ENCODE measurements around the gene AOAH.

The AOAH gene

DNA sequence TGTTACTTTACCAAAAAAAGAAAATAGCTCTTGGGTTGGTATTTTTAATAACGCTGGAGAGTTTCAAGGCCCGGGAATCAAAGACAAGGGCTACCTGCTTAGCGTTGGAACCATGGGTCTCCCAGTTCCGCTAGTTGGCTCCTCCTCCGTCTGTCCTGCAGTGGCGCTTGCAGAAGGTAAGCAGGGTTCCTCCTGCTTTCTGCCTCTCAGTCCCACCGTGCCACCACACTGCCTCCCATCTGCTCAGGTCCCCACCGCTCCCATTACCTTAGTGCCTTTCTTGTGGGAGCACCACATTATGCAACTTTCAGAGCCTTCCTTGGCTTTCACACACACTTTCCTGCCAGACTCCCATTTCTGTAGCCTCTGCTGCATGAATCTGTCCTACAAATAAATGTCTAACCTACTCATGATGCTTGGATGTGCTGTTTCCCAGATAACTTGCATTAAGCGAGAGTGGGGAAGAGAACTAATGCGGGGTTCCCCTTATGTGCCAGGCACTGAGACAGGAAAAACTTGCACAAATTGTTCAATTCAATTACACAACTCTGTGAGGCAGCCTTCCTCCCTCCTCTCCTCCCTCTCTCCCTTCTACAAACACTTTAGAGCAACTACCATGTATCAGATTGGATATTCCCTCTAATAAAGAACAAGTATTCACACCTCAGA is 124.5 kb downstream of the AOAH start:
- no peak for DNase-seq

DNA sequence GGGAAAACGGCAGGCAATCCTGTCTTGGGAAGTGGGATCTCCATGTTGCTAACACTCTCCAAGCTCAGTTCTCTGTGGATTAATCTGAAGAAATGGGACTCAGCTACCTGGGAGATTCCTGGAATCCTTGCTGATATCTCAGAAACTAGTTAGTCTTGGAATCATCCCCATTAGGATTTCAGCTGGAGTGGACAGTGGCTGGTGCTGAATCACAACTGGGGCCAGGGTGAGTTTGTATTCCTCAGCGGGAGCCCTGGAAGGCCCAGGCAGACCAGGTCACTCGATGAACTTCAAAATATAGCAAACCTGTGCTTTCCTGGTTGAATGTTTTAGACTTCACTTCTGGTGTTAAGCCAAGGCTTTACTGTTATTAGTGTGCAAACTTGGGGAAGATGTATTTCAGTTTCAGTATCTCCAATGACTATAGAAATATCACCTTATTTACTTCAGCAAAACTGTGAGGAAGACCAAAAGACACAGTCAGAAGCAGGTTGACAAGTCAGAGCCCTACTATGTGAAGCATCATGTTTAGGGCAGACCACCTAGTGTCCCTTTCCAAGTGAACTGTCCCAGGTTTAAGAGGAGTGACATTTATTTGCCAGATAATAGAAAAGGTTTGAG is 126.1 kb downstream of the AOAH start:
- no peak for DNase-seq

- no peak for DNase-seq
Measured at GRCh38 chr7:36597090-36597773, 127.1 kb downstream of the AOAH start.

GRCh38 chr7:36594445-36594844 is 129.8 kb downstream of the AOAH start:
- DNase-seq, result no peak

- DNase-seq, result no peak
Measured at GRCh38 chr7:36591636-36592035, 132.7 kb downstream of the AOAH start.

GRCh38 chr7:36589391-36589790 is 134.9 kb downstream of the AOAH start:
- DNase-seq, result no peak

GRCh38 chr7:36583318-36583717 is 141.0 kb downstream of the AOAH start:
- no peak for DNase-seq

DNA sequence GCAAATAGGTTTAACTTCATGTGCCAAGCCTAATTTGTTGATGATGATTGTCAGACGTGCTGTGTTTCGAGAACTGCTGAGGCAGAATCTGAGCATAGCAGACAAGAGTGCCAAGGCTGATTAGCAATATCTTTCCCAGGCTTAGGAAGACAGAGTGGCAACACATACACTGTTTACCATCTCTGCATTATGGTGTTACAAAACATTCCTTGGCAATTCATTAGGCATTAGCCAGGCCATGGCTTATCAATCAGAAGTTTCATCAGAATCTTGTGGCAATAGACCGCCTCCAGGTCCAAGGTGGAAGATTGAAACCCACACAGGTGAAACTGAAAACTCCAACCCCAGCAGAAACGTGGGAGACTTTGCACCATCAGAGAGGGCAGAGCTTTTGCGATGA is 148.5 kb downstream of the AOAH start:
- DNase-seq, result no peak

DNA sequence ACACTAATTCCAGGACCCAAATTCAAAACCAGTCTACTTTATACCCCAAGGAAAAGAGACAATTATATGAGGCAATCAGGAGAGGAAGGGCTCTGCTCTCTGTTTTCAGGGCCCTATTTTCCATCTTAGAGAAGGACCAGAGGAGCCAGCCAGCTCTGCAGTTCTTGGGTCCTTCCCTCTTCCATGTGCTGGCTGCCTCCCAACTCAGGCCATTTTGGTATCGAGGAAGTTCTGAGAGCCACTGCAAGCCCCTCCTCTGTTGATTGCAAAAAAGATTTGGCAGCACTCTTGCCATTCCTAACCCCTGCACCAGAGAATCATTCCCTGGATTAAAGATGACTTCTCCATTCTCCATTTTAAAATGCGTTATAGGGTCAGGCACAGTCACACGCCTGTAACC is 151.2 kb downstream of the AOAH start:
- DNase-seq, result no peak

DNA sequence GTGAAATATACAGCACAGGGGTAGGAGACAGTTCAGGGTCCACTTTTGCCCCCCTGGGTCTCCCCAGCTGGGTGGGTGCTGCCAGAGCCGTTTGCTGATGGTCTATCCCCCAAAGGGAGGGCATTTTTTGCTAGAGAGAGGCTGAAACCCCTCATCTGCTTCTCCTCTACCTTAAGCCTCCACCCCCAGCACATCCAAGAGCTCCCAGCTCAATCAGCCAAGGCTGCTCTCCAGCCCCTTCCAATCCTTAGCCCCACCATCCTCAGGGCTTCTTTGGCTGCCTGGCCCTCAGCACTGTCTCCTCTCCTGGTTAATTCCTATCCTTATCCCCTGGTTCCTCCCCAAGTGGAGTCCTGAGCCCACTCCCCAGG is 153.1 kb downstream of the AOAH start:
- DNase-seq, result no peak

- no peak for DNase-seq
Measured at GRCh38 chr7:36570528-36571189, 153.6 kb downstream of the AOAH start.

GRCh38 chr7:36568452-36568849 is 155.8 kb downstream of the AOAH start:
- DNase-seq, result no peak

DNA sequence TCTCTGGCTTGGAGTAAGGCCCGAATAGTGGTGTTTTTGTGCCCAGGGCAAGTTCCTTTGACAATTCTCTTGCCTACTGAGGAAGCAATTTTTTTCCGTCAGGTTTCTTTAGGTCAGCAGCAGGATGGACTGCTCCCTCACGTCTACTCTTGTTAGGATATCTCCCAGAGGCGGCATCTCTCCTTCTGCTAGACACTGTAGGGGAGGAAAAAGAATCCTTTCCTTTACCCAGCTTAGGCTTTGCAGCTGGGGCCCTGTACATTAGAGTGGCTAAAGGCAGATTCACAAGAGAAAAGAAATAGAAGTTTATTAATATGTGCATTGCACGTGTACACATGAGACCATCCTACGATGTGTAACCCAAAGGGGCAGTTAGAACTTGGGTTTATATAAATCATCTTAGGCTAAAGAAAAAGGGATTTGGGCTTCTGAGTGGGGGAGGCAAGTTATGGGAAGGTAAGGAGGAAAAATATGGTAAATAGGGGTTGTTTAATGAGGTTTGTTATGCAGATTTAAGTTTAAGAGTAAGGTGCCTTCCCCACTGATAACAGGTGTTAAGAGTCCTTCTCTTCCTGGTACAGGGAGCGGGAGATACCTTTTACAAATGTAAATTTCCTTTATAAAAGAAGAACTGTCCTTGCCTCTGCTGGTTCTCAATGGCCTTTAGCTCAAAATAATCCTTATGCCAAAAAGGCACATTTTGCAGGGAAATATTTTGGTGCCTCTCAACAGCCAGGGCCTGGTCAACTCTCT is 156.4 kb downstream of the AOAH start:
- DNase-seq, result no peak

DNA sequence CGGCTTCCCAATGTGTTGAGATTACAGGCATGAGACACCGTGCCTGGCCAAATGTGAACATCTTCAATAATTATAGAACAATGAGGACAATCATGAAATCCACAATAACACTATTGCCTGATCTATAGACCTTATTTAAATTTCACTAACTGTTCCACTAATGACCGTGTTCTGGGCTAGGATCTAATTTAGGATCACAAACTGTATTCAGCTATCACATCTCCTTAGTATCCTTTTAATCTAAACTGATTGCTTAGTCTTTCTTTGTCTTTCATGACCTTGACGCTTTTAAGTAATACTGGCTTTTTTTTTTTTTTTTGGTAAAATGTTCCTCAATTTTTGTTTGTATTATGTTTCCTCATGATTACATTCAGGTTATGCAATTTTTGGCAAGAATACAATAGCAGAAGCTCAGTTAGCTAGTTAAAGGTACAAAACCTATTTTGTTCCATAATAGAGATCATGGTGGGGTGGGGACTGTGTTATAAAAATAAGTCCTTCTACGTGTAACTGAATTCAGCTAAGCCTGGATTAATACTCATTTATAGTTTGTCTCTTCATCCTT is 158.4 kb downstream of the AOAH start:
- peak; percentile 61 for DNase-seq

- no peak for DNase-seq
Measured at GRCh38 chr7:36564489-36564888, 159.8 kb downstream of the AOAH start.

GRCh38 chr7:36563706-36564327 is 160.5 kb downstream of the AOAH start:
- peak; percentile 9 for DNase-seq

- no peak for DNase-seq
Measured at GRCh38 chr7:36562121-36562520, 162.2 kb downstream of the AOAH start.

- no peak for DNase-seq
Measured at GRCh38 chr7:36549029-36549428, 175.3 kb downstream of the AOAH start.

GRCh38 chr7:36547416-36547815 is 176.9 kb downstream of the AOAH start:
- no peak for DNase-seq

DNA sequence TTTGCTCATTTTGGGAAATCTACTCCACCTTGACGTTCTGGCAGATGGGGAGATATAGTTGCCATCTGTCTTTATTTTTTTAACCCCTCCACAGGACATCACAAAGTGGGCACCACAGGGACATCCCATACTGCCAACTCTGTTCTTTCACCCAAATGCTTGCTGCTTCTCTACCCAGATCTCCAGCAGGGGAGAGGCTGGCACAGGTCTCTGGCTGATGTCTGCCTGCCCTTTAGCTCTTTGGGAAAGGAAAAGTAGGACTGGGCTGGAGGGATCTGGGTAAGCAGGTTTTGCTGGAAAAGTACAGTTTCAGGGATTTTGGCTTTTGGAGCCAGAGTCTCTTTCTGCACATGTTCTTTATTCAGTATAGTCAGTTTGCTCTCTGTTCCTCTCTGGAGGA is 178.0 kb downstream of the AOAH start:
- no peak for DNase-seq

DNA sequence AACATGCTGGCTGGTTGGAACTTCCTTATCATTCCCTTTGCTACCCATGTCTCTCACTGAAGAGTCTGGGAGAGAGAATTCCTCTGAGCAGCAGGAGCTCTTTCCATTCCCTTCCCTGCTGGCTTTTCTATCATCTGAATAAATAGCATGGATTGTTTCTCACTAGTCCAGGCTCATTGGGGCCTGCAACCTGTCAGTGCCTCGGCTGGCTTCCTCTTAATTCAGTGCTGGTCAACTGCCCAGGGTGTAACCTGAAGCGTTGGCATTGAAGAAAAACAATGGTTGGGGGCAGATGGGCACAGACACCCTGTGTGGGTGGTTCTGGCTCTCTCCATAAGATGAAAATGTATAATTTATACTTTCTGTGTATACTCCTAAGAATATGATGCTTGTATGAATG is 179.0 kb downstream of the AOAH start:
- DNase-seq, result no peak

- no peak for DNase-seq
Measured at GRCh38 chr7:36538126-36538525, 186.2 kb downstream of the AOAH start.
